ENCODE measurements around the gene SELENOT. TPM values are rescaled to one million over a fixed set of nuclear protein-coding genes. Genes with fewer than 3 reads are reported as not detected.

The SELENOT gene
- total RNA-seq (ENCODE audit: unreplicated experiment) = 74.0 TPM
- long read RNA-seq, transcript SELENOT-202 (6 exons, 3,469 nt) = major isoform, 61 of 62 reads
- long read RNA-seq, partial matches to known transcripts = 0 of 62 reads
- long read RNA-seq, other reads (novel, unspliced or antisense) = 1 of 62 reads

- Mint-ChIP-seq H3K9me3 (ENCODE audit: unreplicated experiment) (peaks cover 8% of the 10 kb centered on the region), H3K36me3 (ENCODE audit: unreplicated experiment) (no peaks in the 10 kb centered on the region), H3K27ac (ENCODE audit: unreplicated experiment) (peak within 1 kb of the TSS; percentile 97), H3K27me3 (ENCODE audit: unreplicated experiment) (peaks cover 4% of the 10 kb centered on the region), H3K4me3 (ENCODE audit: unreplicated experiment) (peak within 1 kb of the TSS; percentile 98), H3K4me1 (ENCODE audit: low read depth, unreplicated experiment) (peaks cover 28% of the 10 kb centered on the region)
- peak; percentile 32 for TF ChIP-seq CTCF (IDR thresholded peaks at IDR 0.05; ENCODE audit: partially characterized antibody, unreplicated experiment)
- DNase-seq = peak; percentile 96
Measured at GRCh38 chr3:150603153-150603979, at the start of gene SELENOT. TSS of gene SELENOT (plus strand) at chr3:150603321. CDS start at chr3:150603363, 42 bp downstream.

GRCh38 chr3:150555859-150556436 is 47.2 kb upstream of the SELENOT start:
- no peak overlapping the region for H3K27ac Mint-ChIP-seq (ENCODE audit: unreplicated experiment)

GRCh38 chr3:150556792-150557191 is 46.3 kb upstream of the SELENOT start:
- DNase-seq = no peak
- Mint-ChIP-seq H3K27ac (ENCODE audit: unreplicated experiment) (no peak overlapping the region), H3K27me3 (ENCODE audit: unreplicated experiment) (no peaks in the 10 kb centered on the region), H3K9me3 (ENCODE audit: unreplicated experiment) (peaks cover 1% of the 10 kb centered on the region), H3K4me1 (ENCODE audit: low read depth, unreplicated experiment) (no peaks in the 10 kb centered on the region), H3K36me3 (ENCODE audit: unreplicated experiment) (no peaks in the 10 kb centered on the region), H3K4me3 (ENCODE audit: unreplicated experiment) (no peak overlapping the region)
- TF ChIP-seq CTCF (IDR thresholded peaks at IDR 0.05; ENCODE audit: partially characterized antibody, unreplicated experiment) = no peak

More at GRCh38 chr3:150555859-150556436, 47.2 kb upstream of the SELENOT start:
- no peak for TF ChIP-seq CTCF (IDR thresholded peaks at IDR 0.05; ENCODE audit: partially characterized antibody, unreplicated experiment)
- DNase-seq = no peak
- Mint-ChIP-seq H3K4me3 (ENCODE audit: unreplicated experiment) (no peak overlapping the region), H3K9me3 (ENCODE audit: unreplicated experiment) (peaks cover 1% of the 10 kb centered on the region), H3K4me1 (ENCODE audit: low read depth, unreplicated experiment) (no peaks in the 10 kb centered on the region), H3K36me3 (ENCODE audit: unreplicated experiment) (no peaks in the 10 kb centered on the region), H3K27me3 (ENCODE audit: unreplicated experiment) (no peaks in the 10 kb centered on the region)

GRCh38 chr3:150557725-150558124 is 45.4 kb upstream of the SELENOT start:
- Mint-ChIP-seq H3K4me1 (ENCODE audit: low read depth, unreplicated experiment) (no peaks in the 10 kb centered on the region), H3K4me3 (ENCODE audit: unreplicated experiment) (no peak overlapping the region), H3K27me3 (ENCODE audit: unreplicated experiment) (no peaks in the 10 kb centered on the region), H3K36me3 (ENCODE audit: unreplicated experiment) (no peaks in the 10 kb centered on the region), H3K9me3 (ENCODE audit: unreplicated experiment) (peaks cover 1% of the 10 kb centered on the region), H3K27ac (ENCODE audit: unreplicated experiment) (no peak overlapping the region)
- no peak for DNase-seq
- no peak for TF ChIP-seq CTCF (IDR thresholded peaks at IDR 0.05; ENCODE audit: partially characterized antibody, unreplicated experiment)

GRCh38 chr3:150564243-150564642 is 38.9 kb upstream of the SELENOT start:
- H3K27ac Mint-ChIP-seq (ENCODE audit: unreplicated experiment) = no peak overlapping the region
- no peak for DNase-seq

More at GRCh38 chr3:150564243-150564642, 38.9 kb upstream of the SELENOT start:
- peaks cover 1% of the 10 kb centered on the region for H3K9me3 Mint-ChIP-seq (ENCODE audit: unreplicated experiment)
- H3K4me1 Mint-ChIP-seq (ENCODE audit: low read depth, unreplicated experiment) = no peaks in the 10 kb centered on the region
- H3K4me3 Mint-ChIP-seq (ENCODE audit: unreplicated experiment) = no peak overlapping the region
- TF ChIP-seq CTCF (IDR thresholded peaks at IDR 0.05; ENCODE audit: partially characterized antibody, unreplicated experiment) = no peak
- H3K27me3 Mint-ChIP-seq (ENCODE audit: unreplicated experiment) = no peaks in the 10 kb centered on the region
- H3K36me3 Mint-ChIP-seq (ENCODE audit: unreplicated experiment) = no peaks in the 10 kb centered on the region

Measured in glutamatergic neuron (in vitro differentiated cells).